Neural crest cell (in vitro differentiated cells): ENCODE data around the gene OR6K2. TPM values are rescaled to one million over a fixed set of nuclear protein-coding genes. Genes with fewer than 3 reads are reported as not detected.

Experiments used
- DNase-seq: peaks from one replicate; pipeline ENCODE4 v3.0.0; 2021; ENCODE audit warnings: low read depth, mixed read lengths, low spot score
- H3K27ac Mint-ChIP-seq: one replicate; pipeline ENCODE4 v1.8.0; 2021; ENCODE audit warnings: mild to moderate bottlenecking, mixed read lengths; ENCODE audit not compliant: unreplicated experiment
- H3K27me3 Mint-ChIP-seq: 2 replicates; pipeline ENCODE4 v1.8.0; 2021; ENCODE audit warnings: low read depth, mild to moderate bottlenecking, mixed read lengths
- H3K36me3 Mint-ChIP-seq: 2 replicates; pipeline ENCODE4 v1.8.0; 2021; ENCODE audit warnings: low read depth, mild to moderate bottlenecking, mixed read lengths
- H3K4me1 Mint-ChIP-seq: 2 replicates; pipeline ENCODE4 v1.8.0; 2021; ENCODE audit warnings: mixed read lengths
- H3K4me3 Mint-ChIP-seq: one replicate; pipeline ENCODE4 v1.8.0; 2021; ENCODE audit warnings: mild to moderate bottlenecking, mixed read lengths
- H3K9me3 Mint-ChIP-seq: 2 replicates; pipeline ENCODE4 v1.8.0; 2021; ENCODE audit warnings: mixed read lengths
- total RNA-seq: library from RNA; stranded (reverse); gene quantifications from 2 replicates; pipeline ENCODE4 v1.2.1, GENCODE V29; 2021
- TF ChIP-seq, protein P1 (sequence below): fragments of 200-600 bp; sonication (generic); conservative IDR thresholded peaks from 2 replicates; pipeline ENCODE4 v1.5.0; 2021; ENCODE audit warnings: antibody characterized with exemption, mild to moderate bottlenecking

OR6K2 gene
- total RNA-seq, 1 donor from 2014 or later, result not detected

DNA sequence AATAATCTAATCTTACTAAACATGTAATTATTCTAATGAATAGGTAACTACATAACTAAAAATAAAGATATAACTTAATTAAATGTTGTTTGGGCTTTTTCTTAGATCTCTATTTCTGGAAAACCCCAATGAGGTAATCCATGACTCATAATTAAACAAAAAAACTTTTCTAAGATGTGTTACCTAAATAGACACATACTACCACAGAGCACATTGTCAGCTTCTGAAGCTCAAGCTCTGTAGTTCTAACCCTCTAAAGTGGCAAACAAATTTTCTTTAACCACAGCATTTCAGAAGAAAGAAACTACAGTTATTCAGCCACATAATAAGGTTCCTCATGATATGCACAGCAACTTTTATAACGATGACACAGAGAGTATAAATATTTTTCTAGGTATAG lies 15.9 kb upstream of the OR6K2 start:
- peaks cover 2% of the 10 kb centered on the region for H3K9me3 Mint-ChIP-seq
- peaks cover 73% of the 10 kb centered on the region for H3K27me3 Mint-ChIP-seq
- no peaks in the 10 kb centered on the region for H3K36me3 Mint-ChIP-seq
- TF ChIP-seq, protein P1, sequence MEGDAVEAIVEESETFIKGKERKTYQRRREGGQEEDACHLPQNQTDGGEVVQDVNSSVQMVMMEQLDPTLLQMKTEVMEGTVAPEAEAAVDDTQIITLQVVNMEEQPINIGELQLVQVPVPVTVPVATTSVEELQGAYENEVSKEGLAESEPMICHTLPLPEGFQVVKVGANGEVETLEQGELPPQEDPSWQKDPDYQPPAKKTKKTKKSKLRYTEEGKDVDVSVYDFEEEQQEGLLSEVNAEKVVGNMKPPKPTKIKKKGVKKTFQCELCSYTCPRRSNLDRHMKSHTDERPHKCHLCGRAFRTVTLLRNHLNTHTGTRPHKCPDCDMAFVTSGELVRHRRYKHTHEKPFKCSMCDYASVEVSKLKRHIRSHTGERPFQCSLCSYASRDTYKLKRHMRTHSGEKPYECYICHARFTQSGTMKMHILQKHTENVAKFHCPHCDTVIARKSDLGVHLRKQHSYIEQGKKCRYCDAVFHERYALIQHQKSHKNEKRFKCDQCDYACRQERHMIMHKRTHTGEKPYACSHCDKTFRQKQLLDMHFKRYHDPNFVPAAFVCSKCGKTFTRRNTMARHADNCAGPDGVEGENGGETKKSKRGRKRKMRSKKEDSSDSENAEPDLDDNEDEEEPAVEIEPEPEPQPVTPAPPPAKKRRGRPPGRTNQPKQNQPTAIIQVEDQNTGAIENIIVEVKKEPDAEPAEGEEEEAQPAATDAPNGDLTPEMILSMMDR, result no peak
- DNase-seq, result no peak
- no peak overlapping the region for H3K27ac Mint-ChIP-seq
- H3K4me1 Mint-ChIP-seq, result no peaks in the 10 kb centered on the region
- no peak overlapping the region for H3K4me3 Mint-ChIP-seq

DNA sequence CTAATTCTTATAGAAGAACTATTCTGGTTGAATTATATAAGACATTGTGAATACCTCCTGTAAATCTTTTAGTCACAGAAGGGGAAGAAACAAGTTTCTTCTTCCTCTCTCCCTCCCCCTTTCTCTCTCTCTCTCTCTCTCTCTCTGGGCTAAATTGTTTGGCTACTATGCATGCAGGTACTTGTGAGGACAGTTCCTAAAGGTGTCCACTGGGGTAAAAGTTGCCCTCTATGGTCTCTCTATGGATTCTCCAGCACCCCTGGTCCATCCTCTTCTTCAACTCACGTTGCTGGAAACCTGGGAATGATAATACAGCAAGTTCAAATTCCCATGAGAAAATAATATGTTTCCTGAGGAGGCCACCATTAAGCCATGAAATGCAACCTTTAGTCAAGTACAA lies 14.3 kb upstream of the OR6K2 start:
- H3K27ac Mint-ChIP-seq, result no peak overlapping the region
- peaks cover 66% of the 10 kb centered on the region for H3K27me3 Mint-ChIP-seq
- H3K4me3 Mint-ChIP-seq, result no peak overlapping the region
- no peaks in the 10 kb centered on the region for H3K36me3 Mint-ChIP-seq
- TF ChIP-seq, protein P1, result no peak
- H3K9me3 Mint-ChIP-seq, result peaks cover 2% of the 10 kb centered on the region
- H3K4me1 Mint-ChIP-seq, result no peaks in the 10 kb centered on the region
- no peak for DNase-seq

DNA sequence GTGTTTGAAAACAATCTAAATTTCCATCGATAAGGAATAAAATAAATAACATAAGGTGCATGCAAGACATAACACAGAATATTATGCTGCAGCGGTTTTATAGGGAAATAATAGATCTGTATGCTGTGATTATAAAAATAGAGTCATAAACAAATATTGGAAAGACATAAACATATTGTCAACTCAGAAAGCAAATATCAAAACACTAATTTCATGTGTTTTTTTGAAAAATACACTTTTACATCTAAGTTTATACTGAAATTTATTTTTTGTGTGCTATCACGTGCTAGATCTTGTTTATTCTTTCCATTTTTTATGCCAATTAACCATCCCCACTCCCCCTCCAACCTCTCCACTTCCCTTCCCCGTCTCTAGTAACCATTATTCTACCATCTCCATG lies 10.6 kb upstream of the OR6K2 start:
- no peak for DNase-seq
- TF ChIP-seq, protein P1, result no peak
- peaks cover 50% of the 10 kb centered on the region for H3K27me3 Mint-ChIP-seq
- H3K36me3 Mint-ChIP-seq, result no peaks in the 10 kb centered on the region
- no peak overlapping the region for H3K27ac Mint-ChIP-seq
- H3K4me1 Mint-ChIP-seq, result no peaks in the 10 kb centered on the region
- H3K9me3 Mint-ChIP-seq, result no peaks in the 10 kb centered on the region
- H3K4me3 Mint-ChIP-seq, result no peak overlapping the region

DNA sequence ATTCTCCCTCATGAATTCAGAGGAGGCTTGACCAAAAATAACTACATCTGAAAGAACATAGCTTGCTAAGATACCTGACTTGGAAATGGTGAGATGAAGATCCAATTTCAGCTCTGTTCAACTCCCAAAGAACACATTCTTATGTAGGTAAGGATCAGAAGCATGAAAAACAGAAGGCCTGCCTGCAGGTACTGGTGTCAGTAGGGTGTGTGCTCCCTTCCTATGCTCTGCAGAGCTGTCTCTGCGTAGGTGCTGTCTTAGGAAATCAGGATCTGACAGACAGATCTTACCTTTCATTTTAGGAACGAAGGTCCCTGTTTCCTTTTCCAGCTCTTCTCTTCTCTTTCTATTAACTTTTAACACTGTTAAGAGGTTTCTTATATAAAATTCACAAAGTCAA lies 5.6 kb upstream of the OR6K2 start:
- H3K9me3 Mint-ChIP-seq, result no peaks in the 10 kb centered on the region
- H3K36me3 Mint-ChIP-seq, result no peaks in the 10 kb centered on the region
- H3K27me3 Mint-ChIP-seq, result peaks cover 14% of the 10 kb centered on the region
- no peak overlapping the region for H3K27ac Mint-ChIP-seq
- H3K4me3 Mint-ChIP-seq, result no peak overlapping the region
- no peak for DNase-seq
- TF ChIP-seq, protein P1, result no peak
- no peaks in the 10 kb centered on the region for H3K4me1 Mint-ChIP-seq

DNA sequence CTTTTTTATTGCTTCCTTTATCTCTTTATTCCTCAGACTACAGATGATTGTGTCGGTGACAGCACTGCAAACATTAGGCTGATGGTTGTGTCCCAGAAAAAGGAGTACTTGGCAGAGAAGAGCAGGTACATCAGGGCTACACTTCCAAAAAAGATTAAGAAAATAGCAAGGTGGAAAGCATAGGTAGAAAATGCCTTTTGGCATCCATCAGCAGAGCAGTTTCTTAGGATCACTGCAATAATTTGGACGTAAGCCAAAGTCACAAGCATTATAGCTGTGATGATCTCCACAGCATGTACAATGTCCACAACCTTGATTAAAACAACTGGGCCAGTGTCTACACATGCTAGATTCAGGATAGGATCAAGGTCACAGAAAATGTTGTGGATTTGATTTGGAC lies 5.9 kb downstream of the OR6K2 start:
- peaks cover 2% of the 10 kb centered on the region for H3K9me3 Mint-ChIP-seq
- no peak for DNase-seq
- no peaks in the 10 kb centered on the region for H3K36me3 Mint-ChIP-seq
- H3K27ac Mint-ChIP-seq, result no peak overlapping the region
- H3K4me1 Mint-ChIP-seq, result no peaks in the 10 kb centered on the region
- TF ChIP-seq, protein P1, result no peak
- H3K27me3 Mint-ChIP-seq, result peaks cover 21% of the 10 kb centered on the region
- H3K4me3 Mint-ChIP-seq, result no peak overlapping the region

DNA sequence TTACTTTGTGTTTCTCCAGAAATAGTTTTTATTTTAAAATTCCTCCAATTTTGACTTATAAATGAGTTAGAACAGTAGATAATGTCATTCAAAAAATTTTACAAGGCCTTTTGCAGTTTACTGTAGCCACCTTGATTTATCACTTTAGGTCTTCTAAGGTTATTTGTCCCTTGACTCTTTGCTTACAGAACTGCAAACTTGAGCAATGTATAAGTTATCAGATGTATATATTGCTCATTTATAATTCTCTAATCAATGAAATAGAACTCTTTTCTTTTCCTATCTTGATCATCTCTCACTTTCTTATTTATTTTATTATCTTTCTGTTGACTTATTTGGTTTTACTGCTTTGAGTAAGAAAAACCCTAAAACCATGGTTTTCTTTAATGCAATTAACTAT lies 8.1 kb downstream of the OR6K2 start:
- Mint-ChIP-seq H3K27me3 (peaks cover 15% of the 10 kb centered on the region), H3K27ac (no peak overlapping the region), H3K4me1 (no peaks in the 10 kb centered on the region), H3K36me3 (no peaks in the 10 kb centered on the region), H3K9me3 (peaks cover 2% of the 10 kb centered on the region), H3K4me3 (no peak overlapping the region)
- no peak for DNase-seq
- TF ChIP-seq, protein P1, result no peak
